GM21825 (cell line): ENCODE measurements around the gene ARL10.
"Not testable (repeated sequence)": the region's sequence is repeated elsewhere in the genome, so short reads cannot be mapped to it uniquely, and the experiment has no call there.

Experiments used
- ATAC-seq: cut with Tn5 transposase; IDR thresholded peaks from one replicate; pipeline ENCODE4 v1.9.1; 2021; ENCODE audit warnings: mild to moderate bottlenecking, moderate library complexity; ENCODE audit not compliant: unreplicated experiment

The ARL10 gene

DNA sequence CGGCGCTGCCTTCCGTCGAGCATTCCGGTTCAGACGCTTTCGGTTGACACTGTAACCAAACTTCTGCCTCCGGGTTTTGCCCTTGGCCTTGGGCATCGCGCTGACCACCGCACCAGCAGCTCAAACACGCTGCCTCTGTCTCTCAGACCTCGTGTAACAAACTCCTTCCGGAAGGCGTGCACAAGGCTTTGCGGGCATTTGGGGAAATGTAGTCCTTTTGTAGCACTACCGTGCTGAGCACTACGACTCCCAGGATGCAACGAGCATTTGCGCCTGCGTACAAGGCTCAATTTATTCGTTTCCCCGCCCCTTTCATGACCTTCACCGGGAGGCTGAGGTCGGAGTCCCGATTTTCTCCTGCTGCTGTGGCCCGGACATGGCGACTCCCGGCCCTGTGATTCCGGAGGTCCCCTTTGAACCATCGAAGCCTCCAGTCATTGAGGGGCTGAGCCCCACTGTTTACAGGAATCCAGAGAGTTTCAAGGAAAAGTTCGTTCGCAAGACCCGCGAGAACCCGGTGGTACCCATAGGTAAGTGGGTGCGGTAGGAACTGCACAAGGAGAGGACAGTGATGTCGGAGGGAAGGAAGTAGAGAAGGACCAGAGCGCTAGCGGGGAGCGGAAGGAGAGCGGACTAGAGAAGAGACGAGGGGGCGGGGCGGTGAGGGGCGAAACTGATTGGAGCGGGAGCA is 23.3 kb downstream of the ARL10 start, which contains the start of the genes HIGD2A and NOP16:
Gene HIGD2A, plus strand, starts transcription at position 308 of the 691 bp plus-strand sequence. Its CDS starts 69 bp downstream, at position 377.
Gene NOP16, minus strand, starts transcription at position 155 of the 691 bp plus-strand sequence. Its CDS starts 59 bp downstream, at position 96.
- ATAC-seq, result peak; percentile 80

DNA sequence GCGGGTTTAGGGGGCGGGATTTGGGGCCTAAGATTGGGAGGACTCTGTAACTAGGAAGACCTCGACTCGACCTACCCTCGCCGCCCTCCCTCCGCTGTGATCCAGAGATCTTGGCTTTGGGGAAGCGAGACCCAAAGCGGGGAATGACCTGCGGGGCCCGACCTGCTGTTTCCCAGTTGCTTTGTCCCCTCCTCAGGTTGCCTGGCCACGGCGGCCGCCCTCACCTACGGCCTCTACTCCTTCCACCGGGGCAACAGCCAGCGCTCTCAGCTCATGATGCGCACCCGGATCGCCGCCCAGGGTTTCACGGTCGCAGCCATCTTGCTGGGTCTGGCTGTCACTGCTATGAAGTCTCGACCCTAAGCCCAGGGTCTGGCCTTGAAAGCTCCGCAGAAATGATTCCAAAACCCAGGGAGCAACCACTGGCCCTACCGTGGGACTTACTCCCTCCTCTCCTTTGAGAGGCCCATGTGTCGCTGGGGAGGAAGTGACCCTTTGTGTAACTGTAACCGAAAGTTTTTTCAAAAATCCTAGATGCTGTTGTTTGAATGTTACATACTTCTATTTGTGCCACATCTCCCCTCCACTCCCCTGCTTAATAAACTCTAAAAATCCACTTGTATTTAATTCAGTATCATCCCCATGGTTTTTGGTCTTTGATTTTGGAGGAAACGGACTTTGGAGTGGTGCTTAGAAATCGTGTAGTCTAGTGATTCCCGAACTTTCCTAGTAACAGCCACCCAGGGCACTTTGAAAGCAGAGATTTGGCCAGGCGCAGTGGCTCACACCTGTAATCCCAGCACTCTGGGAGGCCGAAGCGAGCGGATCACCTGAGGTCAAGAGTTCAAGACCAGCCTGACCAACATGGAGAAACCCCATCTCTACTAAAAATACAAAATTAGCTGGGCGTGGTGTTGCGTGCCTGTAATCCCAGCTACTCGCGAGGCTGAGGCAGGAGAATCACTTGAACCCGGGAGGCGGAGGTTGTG is 24.1 kb downstream of the ARL10 start:
- ATAC-seq, result peak; percentile 26

DNA sequence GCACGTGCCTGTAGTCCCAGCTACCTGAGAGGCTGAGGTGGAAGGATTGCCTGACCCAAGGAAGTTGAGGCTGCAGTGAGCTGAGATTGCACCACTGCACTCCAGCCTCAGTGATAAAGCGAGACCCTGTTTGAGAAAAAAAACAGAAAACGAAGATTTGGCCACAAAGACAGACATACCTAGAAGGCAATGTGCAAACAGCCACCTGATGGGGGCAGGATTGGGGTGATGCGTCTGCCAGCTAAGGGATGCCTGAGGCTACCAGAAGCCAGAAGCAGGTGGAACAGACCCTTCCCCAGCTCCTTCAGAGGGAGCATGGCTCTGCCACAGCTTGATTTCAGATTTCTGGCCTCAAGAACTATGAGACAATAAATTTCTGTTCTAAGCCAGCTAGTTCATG is 26.2 kb downstream of the ARL10 start:
- ATAC-seq, result no peak

DNA sequence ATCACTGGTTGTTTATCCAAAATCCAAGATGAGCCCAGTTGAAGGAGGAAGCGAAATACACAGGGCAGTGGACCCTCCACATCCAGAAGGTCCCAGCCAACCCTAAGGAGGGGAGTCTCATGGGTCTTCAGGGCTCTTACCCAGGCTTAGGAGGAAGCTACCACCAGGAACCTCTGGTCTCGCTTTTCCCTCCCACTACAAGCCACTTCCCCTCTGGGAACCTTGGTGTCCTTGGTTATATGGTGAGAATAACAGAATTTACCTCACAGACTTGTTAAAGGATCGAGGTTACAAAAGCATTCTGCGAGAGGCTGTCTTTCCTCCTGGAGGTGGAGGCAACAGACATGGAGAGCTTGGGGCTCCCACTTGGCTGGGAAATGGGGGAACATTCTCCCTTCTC is 26.7 kb downstream of the ARL10 start:
- no peak for ATAC-seq

DNA sequence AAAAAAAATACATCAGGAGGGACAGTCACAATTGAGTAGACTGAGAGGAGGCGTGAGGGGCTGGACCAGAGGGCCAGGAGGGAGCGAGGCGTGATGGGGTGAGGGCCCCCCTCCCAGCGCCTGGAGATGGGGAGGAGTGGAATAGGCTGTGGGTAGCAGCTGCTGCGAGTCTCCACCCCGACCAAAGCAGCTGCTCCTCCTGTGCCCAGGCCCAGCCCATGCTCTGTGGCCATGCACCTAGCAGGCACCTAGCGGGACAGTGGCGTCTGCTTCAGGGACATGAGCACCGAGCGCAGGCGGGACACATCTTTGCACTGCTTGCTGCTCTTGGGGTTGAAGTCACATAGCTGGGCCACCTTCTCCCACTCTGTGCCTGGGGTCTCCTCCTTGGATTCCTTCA is 27.2 kb downstream of the ARL10 start:
- ATAC-seq, result no peak

DNA sequence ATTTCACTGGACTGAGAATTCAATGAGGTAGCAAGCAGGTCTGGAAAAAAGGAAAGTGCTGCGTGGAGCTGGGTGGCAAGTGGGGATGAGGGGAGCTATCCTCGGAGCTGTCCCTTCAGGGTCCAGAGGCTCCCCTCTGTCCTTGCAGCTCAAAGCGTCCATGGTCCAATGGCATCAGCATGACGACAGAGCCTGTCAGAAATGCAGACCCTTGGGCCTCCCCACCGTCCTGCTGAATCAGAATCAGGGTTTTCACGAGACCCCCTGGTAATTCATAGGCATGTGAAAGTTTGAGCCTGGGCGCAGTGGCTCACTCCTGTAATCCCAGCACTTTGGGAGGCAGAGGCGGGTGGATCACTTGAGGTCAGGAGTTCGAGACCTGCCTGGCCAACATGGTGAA is 28.8 kb downstream of the ARL10 start:
- no peak for ATAC-seq

DNA sequence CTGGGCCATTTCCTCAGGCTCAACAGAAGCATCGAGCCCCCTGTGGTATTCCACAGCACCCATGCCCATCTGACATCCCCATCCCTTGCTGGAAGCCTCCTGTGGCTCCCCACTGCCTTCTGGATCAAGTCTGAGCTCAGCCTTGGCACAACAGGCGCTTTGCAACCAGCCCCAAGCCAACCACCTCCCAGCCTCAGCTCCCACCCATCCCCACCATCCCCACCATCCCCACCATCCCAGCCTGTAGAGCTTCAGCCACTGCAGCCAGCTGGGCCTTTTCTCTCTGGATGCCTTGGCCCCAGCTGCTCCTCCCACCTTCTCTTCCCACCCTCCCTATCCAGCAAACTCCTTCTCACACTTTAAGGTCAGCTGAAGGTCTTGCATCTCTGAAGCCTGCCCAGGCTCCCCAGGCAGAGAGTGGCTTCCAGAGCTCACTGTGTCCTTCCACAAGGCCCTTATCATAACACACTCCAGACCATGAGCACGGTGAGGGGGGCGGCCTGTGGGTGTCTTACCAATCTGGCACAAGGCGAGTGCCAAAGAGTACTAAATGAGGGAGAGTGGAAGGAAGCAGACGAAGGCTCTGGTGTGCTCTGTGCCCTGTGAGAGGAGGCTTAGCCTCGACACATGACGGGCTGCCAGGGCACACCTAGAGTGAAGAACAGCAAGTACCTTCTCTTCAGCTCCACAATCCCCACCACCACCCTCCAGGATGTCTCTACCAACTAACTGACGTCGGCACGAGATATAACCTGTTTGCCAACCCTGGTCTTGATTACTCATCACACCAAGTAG is 29.8 kb downstream of the ARL10 start:
- ATAC-seq, result no peak

DNA sequence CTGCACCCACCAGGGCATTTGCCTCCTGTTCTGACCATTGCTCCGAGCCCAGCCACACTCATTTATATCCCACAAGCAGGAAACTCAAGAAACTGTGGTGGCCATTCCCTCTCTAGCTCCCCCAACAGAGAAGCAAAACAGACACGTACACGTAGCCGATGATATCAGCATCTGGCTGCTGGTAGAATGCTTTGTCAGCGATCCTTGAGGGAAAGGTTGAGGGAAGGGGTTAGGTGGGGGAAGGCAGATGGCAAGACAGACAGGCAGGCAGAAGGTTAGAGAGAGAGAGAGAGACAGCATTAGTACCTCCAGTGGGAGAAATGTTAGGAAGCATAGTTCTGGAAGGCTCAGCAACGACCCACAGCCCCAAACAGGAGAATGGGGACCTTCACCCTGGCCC is 31.0 kb downstream of the ARL10 start:
- ATAC-seq, result no peak

DNA sequence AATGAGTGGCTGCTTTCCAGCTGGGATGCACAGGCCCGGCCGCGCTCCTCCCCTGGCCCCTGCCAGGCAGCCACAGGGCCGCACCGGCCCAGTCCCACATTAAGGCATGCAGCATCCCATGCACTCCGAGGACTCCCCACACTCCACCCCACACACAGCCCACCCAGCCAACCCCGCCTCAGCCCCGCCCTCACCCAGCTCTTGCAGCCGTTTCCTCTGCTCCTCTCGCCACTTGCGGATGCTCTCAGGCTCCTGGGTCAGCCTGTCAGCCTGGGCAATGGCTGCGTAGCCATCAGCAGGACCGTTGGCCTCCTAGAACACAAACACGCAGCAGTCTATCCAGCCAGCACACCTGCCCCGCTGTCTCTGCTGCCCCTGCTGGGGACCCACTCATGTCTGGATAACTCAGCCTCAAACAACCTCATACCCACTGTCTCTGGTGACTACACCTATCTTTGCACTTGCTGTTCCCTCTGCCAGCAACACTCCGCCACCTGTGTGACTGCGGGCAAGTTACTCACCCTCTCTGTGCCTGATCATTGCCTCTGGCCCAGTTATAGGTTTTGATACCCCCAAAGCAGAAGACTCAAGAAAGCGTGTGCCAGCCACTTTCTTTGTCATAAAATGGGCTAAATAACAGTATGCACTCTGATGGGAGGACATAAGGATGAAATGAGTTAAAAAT is 32.6 kb downstream of the ARL10 start:
- ATAC-seq, result no peak

DNA sequence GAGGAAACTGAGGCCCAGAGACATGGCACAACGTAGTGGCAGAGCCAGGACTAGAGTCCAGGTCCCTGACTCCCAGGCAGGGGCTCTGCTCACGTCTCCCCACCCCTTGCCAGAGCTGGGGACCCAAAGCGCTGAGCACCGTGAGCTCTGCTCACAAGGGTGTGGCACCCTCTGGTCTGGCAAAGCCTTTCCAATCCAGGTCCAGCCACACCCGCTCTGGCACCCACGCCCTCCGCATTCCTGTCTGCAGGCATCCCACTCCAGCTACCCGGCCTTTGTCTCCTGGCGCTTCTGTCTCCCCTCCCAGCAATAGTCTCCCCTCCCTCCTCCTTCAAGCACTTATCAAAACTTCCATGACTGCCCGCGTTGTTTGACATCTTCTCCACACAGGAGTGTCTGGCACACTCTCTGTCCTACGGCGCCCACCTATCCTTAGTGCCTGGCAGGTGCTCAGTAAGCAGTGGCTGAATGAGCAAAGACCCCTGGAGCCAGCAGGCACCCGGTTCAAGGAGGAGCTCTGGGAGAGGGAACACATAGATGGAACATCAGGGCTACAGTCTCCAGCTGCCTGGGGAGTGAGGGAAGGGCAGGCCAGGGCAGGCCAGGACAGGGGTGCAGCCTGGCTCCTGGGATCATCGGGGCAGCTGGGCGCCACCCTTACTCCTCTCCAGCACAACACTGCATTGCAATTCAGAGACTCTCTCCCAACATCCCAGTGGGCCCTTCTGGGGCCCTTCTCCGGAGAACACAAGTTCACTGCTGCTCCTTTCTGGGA is 35.3 kb downstream of the ARL10 start:
- no peak for ATAC-seq

DNA sequence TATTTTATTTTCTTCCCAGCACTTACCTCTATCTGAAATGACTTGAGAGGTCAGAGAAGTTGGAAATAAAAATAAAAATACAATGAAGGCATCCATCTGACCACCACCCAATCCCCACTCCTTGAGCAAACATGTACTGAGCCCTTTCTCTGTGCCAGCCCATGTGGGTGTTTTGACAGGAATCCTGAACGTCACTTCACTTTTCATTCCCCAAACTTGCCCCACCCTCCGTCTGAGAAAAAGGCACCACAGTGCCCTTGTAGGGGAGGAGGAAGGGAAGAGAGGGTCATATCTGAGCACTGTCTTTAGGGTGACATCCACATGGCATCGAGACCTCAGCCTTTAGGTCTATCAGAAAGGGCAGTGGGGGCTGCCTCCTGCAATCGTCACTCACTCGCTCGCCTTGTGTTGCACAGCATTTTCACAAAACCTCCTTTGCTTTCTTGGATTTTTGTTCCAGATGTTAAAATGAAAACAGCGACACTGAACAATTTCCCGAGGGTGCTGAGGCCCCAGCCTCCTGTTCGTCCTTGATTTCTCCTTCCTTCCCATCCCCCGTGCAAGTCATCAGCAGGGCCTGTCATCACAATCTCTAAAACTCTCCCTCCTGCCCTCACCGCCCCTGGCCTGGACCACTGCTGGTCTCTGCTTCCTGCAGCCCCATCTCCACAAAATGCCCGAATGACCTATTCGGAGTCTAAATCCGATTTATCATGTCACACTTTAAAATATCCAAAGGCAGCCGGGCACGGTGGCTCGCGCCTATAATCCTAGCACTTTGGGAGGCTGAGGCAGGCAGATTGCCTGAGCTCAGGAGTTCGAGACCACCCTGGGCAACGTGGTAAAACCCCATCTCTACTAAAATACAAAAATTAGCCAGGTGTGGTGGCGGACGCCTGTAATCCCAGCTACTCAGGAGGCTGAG is 36.3 kb downstream of the ARL10 start:
- no peak for ATAC-seq

DNA sequence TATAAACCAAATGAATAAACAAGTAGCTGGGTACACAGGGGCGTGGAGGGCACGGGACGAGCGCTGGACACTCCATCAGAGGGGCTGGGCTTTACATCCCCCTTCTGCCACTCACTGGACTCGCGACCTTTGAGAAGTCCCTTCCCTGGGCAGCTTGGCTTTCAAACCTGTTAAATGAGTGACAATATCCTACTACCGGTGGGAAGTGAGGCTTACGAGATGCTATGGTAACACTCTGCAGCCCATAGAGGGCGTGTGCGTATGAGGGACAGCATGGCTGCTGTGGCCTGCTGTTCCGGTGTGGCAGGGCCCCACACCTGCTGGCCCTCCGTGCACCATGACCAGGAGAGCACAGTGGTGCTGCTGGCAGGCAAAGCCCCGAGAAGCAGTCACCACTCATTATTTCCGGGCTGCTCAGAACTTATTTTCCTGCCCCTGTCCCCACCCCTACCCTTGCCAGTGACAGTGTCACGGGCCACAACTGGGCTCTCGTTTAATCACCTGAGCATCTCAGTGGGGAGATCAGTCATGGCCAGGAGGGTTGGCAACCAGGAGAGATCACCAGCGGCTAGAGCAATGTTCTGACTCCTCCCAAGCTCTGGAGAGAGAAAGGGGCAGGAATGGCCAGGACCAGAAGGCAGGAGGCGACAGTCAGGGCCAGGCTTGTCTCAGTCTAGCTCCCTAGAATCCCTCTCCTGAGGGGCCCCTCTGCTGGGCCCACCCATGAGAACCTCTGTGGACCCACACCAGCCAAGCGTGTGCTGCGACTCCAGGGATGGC is 40.6 kb downstream of the ARL10 start:
- ATAC-seq, result no peak

DNA sequence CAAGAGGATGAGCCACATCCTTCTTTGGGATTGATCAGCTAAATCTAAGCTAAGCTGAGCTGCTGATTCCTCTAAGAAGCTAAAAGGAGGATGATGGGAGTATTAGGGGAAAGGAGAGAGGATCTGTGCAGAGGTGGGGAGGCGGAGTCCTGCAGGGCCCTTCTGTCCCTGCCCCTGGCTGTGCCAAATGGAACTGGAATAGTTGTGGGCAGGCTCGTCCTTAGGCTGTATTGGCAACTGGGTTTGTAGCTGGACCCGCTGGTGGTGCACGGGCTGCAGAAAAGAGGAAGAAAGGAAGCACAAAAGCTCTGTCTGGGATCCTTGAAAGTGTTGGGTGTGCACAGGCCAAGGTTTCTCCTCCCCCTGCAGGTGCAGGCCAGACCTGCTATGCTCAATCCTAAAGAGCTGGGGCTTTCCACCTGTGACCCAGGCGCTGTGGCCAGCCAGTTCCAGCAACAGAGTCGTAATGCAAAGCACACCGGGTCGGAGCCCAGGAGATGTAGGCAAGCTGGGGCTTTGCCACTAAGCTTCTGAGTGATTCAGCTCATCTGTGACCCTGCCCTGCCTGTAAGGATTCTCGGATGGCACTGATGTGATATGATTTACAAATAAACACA is 41.3 kb downstream of the ARL10 start:
- no peak for ATAC-seq

DNA sequence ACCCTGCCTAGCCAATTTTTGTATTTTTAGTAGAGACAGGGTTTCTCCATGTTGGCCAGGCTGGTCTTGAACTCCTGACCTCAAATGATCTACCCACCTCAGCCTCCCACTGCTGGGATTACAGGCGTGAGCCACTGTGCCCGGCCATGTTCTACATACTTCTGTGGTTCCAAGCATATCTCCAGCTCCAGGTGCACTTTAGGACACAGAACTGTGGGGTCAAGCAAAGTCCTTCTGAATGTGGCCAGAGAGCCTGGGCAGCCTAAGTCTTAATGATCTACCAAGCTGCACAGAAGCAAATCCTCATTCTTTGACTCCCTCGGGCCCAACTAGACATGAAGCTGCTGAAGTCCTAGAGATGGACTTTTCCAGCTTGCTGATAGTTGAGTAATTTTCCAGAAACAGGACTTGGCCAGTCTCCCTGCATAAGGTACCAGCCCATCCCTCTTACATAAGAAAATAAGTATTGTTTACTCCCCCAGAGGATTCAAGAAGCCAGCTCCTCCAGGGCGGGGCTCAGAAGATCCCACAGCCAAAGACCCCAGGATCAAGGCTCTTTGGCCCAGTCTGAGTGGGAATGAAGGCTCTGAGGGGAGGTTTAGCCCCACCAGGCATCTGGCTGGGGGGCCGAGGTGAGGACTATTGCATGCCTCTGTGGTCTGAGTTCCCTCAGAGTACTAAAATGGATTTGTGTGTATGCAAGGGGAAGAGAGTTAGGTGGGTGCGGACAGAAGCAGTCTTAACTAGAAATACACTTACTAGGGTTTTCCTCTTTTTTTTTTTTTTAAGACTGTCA is 42.4 kb downstream of the ARL10 start:
- ATAC-seq, result no peak

DNA sequence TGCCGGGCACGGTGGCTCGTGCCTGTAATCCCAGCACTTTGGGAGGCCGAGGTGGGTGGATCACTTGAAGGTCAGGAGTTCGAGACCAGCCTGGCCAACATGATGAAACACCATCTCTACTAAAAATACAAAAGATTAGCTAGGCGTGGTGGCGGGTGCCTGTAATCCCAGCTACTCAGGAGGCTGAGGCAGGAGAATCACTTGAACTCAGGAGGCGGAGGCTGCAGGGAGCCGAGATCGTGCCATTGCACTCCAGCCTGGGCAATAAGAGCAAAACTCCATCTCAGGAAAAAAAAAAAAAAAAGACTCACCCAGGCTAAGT is 42.9 kb downstream of the ARL10 start:
- ATAC-seq, result not testable (repeated sequence)

DNA sequence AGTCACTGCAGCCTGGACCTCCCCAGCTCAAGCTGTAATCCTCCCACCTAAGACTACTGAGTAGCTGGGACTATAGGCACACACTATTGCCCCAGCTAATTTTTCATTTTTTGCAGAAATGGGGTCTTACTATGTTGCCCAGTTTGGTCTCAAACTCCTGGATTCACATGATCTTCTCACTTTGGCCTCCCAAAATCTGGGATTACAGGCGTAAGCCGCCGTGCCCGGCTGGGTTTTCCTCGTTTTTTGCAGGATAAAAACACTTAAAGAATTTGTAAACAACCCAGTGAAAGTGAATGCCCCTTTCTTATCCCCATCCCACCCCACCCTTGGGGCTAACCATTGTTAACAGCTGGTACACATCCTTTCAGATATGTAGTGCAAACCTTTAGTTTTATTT is 43.3 kb downstream of the ARL10 start:
- ATAC-seq, result no peak

DNA sequence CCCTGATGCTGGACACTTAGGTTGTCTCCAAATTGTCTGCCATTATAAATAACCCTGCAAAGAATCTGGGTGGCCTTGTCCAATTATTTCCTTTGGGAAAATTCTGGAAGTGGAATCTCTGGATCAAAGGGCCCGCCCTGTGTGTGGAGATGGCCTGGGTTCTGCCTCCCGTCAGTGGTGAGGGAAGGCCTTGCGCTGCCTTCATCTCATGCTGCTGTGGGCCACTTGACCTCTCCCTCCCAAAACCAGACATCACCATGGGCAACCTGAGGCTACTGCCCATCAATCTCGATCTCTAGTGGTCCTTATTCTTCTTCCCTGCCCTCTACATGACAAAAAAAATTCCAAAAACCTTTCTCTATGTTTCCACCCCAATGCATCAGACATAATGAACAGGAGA is 44.5 kb downstream of the ARL10 start:
- no peak for ATAC-seq
